Coronary artery (tissue), 2 donors: ENCODE measurements around the gene TARS1.

Experiments
- DNase-seq: peaks from one replicate; pipeline ENCODE4 v3.0.0-alpha.2; 2017; ENCODE audit warnings: low spot score
- H3K27ac ChIP-seq, 2 donors: fragments of 200-600 bp; sonication (generic); one replicate each; pipeline ENCODE4 v1.5.1; 2016 to 2019
- H3K4me3 ChIP-seq: fragments of 200-600 bp; sonication (generic); 2 replicates; pipeline ENCODE4 v1.5.1; 2016; ENCODE audit warnings: mild to moderate bottlenecking, moderate library complexity
- CTCF ChIP-seq: fragments of 200-600 bp; sonication (generic); IDR thresholded peaks from one replicate; pipeline ENCODE4 v1.5.1; 2019; ENCODE audit warnings: antibody characterized with exemption

Gene TARS1

GRCh38 chr5:33490071-33490665 is 49.4 kb downstream of the TARS1 start:
- TF ChIP-seq CTCF, result no peak
- DNase-seq, result no peak
- Histone ChIP-seq H3K4me3 (no peak overlapping the region), H3K27ac (no peak overlapping the region)

- Histone ChIP-seq H3K27ac (no peak overlapping the region), H3K4me3 (no peak overlapping the region)
- DNase-seq, result no peak
- TF ChIP-seq CTCF, result no peak
Measured at GRCh38 chr5:33491941-33492340, 51.2 kb downstream of the TARS1 start.

GRCh38 chr5:33494466-33494865 is 53.7 kb downstream of the TARS1 start:
- no peak for TF ChIP-seq CTCF
- no peak overlapping the region for H3K27ac ChIP-seq
- DNase-seq, result no peak
- H3K4me3 ChIP-seq, result no peak overlapping the region

- no peak for TF ChIP-seq CTCF
- no peak overlapping the region for H3K4me3 ChIP-seq
- H3K27ac ChIP-seq, result no peak overlapping the region
- no peak for DNase-seq
Measured at GRCh38 chr5:33501260-33501659, 60.5 kb downstream of the TARS1 start.

GRCh38 chr5:33501899-33502298 is 61.1 kb downstream of the TARS1 start:
- TF ChIP-seq CTCF, result no peak
- no peak for DNase-seq
- no peak overlapping the region for H3K27ac ChIP-seq
- no peak overlapping the region for H3K4me3 ChIP-seq

- Histone ChIP-seq H3K27ac (no peak overlapping the region), H3K4me3 (no peak overlapping the region)
- no peak for TF ChIP-seq CTCF
- no peak for DNase-seq
Measured at GRCh38 chr5:33504570-33504969, 63.8 kb downstream of the TARS1 start.

- H3K27ac ChIP-seq, result no peak overlapping the region
- DNase-seq, result no peak
- TF ChIP-seq CTCF, result no peak
- H3K4me3 ChIP-seq, result no peak overlapping the region
Measured at GRCh38 chr5:33507426-33507825, 66.7 kb downstream of the TARS1 start.
